HuH-7.5 (cell line): Measurements from ENCODE around the gene ING5.
"Not testable (repeated sequence)": the region's sequence is repeated elsewhere in the genome, so short reads cannot be mapped to it uniquely, and the experiment has no call there.

Source experiments
- DNase-seq: peaks from one replicate; pipeline ENCODE4 v3.0.0; 2011; ENCODE audit warnings: low spot score

The ING5 gene

DNA sequence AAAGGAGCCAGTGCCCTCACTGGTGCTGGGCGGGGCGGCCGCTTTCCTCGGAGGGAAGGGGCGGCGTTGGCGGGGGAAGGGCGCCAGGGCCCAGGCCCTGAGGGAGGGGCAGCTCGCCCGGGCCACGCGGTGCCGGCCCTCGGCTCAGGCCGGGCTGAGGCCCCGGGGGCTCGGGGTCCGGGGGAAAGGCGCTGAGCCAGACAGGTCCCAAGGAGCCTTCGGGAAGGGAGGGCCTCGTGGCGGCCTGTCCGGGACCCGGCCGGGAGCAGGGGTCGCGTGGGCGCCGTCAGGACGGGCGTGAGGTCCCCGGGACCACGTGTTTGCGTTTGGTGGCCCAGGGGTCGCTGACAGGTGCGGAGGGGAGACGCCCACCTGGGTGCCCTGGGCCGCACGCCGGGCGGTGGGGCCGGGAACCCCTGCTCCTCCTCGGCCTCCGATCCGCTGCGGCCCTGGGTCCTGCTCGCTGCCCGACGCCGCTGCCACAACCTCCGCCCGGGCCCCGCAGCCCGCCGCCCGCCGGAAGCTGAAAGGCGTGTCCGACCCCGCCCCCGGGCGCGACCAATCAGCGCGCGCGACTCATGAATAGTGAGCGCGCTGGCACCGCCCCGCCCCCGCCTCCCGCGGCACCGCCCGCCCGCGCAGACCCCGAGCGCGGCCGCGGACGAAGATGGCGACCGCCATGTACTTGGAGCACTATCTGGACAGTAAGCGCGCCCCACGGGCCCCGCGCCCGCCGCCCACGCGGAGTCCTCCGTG, at the start of gene ING5:
TSS of gene ING5 (plus strand) at position 641 of the 756 bp plus-strand sequence. CDS start at position 668, 27 bp downstream.
- peak; percentile 85 for DNase-seq

DNA sequence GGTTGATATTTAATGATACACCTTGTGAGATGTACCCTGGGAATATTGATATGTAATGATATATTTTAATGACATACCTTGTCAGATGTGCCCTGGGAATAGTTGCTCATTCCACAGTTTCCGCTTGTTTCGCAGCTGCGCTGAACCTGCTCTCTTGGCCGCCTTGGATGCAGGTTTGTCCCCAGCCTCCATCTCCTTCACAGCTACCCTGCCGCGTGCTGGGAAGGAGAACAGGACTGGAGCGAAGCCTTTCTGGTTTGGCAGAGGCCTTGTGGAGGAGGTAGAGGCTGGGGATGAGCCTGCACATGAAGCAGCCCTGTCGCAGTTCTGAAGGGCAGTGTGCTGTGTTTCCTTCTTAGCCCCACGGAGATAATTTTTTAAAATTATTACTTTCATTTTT, 49.7 kb upstream of the ING5 start:
- no peak for DNase-seq

DNA sequence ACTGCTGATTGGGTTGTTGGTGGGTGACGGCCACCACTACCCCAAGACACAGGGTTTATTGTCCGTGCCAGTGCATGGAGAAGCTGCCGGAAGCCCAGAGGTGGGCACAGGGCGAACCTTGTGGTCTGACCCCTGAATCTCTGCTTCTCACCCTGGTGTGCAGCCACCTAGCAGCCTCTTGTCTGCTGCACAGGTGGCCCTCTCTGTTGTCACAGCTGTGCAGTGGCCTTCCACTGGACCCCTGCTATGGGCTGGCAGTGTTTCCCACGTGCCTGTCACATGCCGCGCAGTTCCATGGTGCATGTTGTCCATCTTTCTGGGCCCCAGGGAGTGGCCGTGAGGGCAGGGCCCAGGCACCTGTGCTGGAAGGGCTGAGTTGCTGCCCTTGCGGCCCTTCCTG, 49.1 kb upstream of the ING5 start:
- DNase-seq = no peak

DNA sequence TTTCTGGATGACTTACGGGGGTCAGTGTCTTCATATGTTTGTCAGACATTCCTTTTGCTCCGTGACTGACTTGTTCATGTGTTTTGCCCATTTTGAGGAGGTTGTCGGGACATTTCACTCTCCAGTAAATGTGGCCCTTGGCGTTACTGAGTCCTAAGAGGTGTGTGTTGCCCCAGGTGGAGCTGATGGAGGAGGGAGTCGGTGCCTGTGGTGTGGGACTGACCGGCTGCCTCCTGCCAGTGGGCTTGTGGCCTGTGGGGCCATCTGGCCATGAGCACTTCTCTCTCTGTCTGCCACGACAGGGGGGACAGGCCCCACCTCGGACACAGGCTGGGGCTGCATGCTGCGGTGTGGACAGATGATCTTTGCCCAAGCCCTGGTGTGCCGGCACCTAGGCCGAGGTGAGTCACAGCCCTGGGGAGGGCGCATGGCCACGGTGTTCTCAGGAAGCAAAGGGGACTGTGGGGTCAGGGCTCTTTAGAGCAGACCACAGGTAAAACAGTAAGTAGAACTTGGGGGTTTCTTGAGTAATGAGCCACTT, 48.6 kb upstream of the ING5 start:
- no peak for DNase-seq

DNA sequence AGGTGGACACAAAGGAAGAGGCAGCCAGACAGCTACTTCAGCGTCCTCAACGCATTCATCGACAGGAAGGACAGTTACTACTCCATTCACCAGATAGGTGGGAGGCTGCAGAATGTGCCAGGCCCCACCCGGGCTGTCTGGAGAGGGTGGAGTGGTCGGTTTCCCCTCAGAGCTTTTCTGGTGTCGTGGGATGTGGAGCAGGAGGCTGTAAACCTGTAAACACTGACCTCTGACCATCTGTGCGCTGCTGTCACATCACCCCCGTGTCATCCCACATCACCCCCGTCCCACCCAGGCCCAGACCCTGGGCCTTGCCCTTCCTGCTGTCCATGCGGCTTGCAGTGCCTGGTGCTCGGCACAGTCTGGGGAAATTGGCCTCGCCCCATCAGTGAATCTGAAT, 47.3 kb upstream of the ING5 start:
- DNase-seq = no peak

DNA sequence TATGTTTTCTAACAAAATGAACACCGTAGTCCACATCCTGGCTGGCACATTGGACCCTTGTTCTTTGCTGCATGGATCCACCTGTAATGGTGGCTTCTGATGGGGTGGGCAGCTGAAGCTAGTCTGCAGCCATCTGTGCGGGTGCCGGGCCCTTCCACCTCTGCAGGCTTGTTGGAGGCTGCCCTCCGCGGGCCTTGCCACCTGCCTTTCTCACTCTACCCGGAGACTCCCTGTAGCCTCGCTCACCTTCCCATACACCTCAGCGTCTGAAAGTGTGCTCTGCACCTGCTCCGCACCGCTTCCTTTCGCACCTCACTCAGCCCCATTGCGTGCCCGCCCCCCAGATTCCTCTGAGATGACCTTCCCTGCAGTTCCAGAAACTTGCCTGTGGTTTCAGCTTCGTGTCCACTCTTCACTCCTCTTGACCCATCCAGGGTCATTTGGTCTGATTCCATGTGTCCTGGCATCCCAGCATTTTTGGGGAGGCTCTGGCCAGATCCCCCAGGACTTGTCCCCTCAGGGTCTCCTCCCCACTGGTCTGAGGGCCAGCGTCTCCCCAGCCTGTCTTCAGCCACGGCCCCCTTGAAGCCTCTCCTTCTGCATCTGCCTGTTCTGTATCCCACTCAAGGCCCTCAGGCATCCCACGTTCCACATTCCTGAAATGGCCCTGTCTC, 46.2 kb upstream of the ING5 start:
- no peak for DNase-seq

DNA sequence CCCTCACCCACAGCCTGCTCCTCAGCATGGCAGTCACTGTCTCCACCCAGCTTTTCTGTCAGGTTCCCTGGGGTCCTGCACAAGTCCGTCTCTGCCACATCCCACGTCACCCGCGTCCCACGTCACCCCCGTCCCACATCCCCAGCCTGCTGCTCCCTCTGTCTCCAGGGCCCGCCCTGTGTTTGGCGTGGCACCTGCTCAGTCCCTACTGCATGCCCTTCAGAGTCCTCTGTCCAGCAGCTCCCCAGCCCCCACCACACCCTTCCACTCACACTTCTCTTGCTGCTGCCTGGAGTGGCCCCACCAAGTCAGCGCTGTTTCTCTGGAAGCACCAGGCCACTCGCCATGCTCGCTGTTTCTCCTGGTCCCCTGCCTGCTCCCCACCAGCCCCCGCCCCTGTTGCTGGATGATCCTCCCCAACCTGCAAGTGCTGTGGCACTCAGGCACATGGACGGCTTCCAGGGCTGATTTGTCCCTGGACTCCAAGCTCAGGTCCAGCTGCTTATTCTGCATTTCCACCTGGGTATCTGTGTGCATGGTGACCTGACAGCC, 45.6 kb upstream of the ING5 start:
- no peak for DNase-seq

DNA sequence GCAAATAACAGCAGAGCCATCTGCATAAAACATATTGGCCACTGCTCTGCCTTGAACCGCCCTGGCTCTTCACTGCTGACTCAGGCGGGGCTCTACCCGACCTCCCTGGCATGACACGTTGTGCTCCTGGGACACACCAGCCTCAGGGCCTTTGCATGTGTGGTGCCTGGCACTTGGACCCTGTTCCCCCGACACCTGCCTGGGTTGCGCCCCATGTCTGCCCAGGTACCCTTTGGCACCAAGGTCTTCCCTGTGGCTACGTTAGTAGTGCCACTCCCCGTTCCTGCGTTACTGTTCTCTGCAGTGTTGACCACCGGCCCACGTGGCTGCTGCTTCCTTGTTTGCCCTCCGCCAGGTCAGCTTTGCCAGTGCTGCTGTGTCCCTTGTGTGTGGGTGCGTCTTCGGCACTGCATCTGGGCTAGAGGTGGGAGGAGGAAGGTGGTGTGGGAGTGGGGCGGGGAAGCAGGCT, 44.0 kb upstream of the ING5 start:
- no peak for DNase-seq

DNA sequence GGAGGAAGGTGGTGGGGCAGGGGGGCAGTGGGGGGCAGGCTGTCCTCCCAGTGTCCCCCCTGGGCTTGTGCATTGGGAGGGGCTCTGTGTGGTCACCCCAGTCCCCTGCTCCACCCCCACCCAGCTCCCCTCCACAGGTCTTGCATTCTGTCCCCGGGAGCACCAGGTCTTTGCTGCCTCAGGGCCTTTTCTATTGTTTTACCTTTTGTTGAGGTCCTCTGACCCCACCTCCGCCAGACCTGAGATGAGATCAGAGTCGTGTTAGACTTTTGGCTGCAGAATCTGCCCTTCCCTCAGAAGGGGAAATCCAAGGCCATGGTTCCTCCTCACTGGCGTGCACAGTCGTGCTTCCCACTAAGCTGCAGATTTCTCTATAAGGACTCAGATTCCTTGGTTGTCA, 43.5 kb upstream of the ING5 start:
- no peak for DNase-seq

DNA sequence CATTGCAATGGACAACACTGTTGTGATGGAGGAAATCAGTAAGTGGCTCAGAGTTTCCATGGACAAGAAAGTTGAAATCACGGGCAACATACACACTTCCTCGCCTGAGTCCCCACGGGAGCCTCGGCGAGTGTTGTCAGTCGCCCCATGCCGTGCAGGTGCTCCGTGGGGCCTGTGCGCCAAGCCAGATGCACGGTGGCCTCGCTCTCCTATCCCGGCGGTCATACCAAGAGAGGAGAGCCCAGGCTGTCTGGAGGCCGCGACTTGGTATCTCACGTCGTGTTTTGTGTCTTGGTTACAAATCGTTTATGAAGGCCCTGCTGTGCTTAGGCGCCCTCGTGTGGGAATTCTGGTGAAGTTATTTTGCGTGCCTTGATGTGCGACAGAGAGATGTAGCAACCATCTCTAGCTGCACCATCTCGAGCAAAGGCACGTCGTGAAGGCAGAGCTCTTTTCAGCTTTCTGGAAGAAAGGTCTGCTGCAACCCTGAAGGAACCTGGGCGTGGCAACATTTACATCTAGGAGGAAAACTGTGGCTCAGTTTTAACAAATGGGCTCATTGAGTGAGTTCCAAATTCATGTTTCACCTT, 42.6 kb upstream of the ING5 start:
- DNase-seq = no peak

DNA sequence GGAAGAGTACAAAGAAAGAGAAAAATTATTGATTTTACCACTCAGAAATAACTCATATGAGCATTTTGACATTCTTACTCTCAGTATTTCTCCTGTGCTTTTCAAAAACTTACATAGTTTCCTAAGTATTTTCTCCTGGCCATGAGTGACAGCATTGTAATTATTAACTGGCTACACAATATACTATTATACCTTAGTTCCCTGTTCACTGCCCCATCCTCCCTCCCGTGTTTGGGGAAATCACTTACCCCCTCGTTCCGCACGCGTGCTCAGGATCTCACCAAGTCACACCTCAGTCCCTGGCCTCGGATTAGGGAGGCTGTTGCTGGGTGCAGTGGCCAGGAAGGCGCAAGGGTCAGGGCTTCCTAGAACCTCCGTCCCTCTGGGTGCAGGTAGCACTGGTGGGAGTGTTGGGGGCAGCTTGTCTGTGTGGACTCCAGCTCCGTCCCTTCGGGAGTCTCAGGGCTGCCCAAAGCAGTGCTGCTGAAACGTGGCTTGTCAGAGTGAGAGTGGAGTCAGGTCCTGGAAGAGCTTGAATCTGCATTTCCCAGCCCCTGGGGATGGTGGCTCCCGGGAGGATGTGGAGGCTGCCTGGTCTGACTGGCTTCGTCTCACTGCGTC, 41.1 kb upstream of the ING5 start:
- DNase-seq = no peak

DNA sequence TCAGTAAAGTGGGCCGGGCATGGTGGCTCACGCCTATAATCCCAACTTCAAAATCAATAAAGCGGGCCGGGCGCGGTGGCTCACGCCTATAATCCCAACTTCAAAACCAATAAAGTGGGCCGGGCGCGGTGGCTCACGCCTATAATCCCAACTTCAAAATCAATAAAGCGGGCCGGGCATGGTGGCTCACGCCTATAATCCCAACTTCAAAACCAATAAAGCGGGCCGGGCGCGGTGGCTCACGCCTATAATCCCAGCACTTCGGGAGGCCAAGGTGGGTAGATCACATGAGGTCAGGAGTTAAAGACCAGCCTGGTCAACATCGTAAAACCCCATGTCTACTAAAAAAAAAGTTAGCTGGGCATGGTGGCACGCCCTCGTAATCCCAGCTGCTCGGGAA, 39.1 kb upstream of the ING5 start:
- DNase-seq = not testable (repeated sequence)

DNA sequence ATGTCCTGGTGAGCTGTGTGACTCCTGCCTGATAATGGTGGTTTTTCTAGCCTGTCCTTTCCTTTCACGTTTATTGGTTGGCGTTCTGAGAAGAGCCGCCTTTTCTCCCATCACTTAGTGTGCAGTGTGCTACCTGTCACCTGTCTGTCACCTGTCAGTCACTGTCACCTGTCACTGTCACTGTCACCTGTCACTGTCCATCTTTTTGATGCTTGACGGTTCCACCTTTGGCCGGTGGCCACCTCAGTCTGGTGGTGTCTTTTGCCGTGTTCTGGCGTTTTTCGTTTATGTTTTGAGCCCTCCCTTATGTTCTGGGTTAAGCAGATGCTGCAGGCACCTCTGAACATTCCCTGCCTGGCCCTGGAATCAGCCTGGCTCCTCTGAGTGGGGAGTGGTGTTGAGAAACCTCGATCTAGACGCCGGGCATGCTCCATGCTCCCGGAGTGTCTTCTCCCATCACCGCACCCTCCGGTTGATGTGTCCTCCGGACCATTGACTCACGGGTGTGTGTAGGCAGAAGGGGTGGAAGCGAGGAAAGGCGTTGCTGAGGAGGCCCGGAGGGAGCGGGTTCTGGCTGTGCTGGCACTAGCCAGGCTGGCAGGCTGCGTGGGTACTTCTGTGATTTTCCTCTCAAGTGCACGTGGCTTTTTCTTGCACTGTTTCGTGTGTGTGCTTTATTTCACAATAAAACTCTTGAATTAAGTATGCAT, 36.0 kb upstream of the ING5 start:
- no peak for DNase-seq

DNA sequence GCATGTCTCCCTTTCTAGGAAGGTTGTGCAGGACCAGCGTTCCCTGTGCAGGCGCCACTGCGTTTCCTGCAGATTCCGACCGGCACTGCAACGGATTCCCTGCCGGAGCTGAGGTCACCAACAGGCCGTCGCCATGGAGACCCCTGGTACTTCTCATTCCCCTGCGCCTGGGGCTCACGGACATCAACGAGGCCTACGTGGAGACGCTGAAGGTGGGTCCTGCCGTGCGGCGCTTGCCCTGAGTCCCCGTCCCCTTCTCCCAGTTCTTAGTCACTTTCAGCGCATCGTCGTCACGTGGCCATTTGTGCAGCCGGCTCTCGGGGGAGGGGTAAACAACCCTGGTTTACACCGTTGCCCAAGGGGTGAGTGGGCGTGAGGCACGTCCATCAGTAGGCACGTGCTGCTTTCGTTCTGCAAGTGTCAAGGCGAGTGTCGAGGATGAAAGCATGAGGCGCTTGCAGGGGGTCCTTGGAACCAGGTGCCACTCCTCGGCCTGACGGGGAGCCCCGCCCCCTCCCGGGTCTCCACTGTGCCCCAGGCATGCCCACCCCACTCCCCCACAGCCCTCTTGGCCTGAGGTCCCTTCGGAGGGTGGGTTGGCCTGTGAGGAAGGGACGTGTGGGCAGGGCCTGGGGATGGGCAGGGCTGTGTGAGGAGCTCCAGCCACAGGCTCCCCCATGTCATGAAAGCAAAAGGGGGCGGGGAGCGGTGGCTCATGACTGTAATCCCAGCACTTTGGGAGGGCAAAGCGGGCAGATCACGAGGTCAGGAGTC, 35.0 kb upstream of the ING5 start:
- no peak for DNase-seq

DNA sequence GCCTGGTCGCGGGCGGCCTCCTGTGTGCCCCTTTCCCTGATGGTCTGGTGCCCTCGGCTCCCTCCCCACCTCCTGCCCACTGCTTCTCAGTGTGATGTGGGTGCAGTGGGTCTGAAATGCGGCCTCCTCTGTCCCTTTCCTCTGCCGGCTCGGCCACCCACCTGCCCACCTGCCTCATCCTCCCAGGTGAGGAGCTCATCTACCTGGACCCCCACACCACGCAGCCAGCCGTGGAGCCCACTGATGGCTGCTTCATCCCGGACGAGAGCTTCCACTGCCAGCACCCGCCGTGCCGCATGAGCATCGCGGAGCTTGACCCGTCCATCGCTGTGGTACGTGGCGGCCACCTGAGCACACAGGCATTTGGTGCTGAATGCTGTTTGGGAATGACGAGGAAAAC, 33.5 kb upstream of the ING5 start:
- no peak for DNase-seq

DNA sequence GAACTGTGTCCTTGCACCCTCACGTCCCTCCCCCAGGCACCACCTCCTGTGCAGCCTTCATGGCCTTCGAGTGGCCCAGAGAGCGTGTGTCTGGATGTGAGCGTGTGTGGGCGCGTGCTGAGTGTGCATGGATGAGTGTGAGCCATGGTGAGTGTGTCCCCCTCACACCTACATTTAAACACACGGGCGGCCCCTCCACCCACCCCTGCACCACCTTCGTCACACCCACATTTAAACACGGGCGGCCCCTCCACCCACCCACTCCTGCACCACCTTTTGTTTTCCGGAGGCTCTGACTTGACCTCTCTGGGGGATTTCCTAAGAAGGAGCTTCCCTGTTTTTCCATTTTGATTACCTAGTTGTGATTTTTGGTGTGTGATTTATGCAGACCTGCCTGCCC, 33.0 kb upstream of the ING5 start:
- DNase-seq = no peak

DNA sequence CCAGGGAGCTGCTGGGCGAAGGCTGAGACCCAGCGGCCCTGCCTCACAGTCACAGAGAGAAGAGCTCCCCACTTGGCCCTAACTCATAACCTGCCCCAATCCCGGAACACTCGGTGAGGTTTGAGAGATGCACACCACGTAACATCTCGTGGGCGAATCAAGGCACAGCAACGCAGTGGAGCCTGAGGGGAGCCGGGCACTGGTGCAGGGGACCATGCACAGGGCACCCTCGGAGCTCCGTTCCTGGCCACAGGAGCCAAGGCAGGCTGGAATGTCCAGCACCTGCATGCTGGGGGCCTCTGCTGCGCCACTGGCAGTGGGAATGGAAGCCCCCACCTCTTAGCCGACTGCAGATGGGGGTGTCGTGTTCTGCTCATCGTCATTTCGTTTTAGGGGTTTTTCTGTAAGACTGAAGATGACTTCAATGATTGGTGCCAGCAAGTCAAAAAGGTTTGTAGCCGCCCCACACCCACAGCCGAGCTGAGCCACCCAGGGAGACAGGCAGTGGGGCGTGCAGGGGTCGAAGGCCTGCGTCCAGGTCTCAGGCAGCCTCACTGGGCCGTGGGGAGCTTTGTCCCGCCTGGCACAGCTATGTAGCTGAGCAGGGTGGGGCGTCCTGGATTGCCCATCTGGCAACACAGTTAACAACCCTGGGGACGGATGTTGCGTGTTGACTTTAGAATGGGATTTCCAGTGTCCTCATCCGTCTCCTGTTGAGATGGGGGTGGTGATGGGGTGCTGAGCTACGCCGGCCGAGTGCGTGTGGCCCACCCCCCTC, 31.3 kb upstream of the ING5 start:
- DNase-seq = no peak

DNA sequence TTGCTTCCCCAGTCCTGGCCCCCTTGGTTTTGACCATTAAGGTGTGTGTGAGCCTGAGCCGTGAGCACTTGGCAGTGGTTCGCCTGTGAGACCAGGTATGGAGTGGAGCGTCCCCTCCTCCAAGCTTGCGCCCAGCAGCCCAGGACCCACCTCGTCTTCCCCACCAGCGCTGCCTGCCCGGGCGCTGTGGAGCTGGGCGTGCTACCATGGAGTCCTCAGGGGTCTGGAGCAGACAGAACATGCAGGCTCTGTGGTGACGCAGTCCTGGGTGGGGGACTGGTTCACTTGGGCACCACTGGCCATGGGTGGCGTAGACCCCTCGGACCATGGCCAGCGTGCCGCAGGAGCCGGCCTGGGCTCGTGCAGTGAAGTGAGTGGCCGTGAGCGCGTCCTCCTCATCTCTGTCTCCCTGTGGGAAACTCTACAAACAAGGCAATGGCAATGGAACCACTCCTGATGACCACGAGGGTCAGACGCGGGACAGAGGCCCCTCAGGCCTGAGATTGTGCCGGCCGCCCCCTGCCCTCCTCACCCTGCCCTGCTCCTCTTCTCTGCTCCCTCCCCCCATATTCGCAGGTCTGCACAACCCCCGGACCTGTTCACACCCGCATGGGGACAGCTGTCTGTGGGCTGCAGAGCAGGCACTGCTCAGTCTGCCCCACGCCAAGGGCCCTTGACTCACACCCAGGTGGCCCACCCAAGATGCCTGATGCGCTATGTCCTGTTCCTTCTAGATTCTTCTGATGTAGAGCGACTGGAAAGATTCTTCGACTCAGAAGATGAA, 30.2 kb upstream of the ING5 start:
- DNase-seq = no peak
